GM06990 (cell line): ENCODE measurements around the gene FBXW4.

ENCODE experiments used
- DNase-seq: peaks from one replicate; pipeline ENCODE4 v3.0.0-alpha.2; 2011; ENCODE audit not compliant: insufficient read length; ENCODE audit errors: extremely low read depth
- H3K27me3 ChIP-seq: replicated peaks from 2 replicates; pipeline ENCODE4 v1.6.0; 2011; ENCODE audit warnings: low read length; ENCODE audit not compliant: control insufficient read depth, insufficient read depth
- H3K36me3 ChIP-seq: 2 replicates; pipeline ENCODE4 v1.5.1; 2011; ENCODE audit warnings: low read length; ENCODE audit not compliant: control insufficient read depth, insufficient read depth
- H3K4me3 ChIP-seq: replicated peaks from 2 replicates; pipeline ENCODE4 v1.5.1; 2011; ENCODE audit warnings: low read depth, mild to moderate bottlenecking, control low read depth, low read length
- TF ChIP-seq, protein P1 (sequence below): IDR thresholded peaks from 2 replicates; pipeline ENCODE4 v1.5.1; 2011; ENCODE audit warnings: low read length, control low read depth, mild to moderate bottlenecking, inconsistent platforms; ENCODE audit not compliant: insufficient read depth, poor library complexity, severe bottlenecking

FBXW4 gene

DNA sequence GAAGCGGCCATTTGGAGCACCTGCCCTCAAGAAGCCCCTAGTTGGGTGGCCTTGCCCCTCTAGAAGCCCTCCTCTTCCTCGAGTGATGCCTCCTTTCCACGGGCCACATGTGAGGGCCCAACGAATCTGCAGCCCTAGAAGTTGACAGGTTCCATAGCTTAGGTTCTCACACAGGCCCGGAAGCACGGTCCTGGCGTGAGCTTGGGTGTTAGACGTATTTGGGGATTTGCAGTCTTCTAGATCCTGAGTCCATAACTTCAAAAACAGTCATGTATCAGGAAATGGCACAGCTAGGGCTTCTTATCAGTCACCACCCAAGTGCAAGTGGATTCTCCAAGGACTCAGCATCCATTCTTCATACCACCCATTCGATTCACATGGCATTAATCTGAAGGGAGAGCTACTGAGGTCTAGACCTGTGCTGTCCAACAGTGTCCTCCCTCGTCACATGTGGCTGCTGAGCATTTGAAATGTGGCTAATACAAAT lies 477 bp upstream of the FBXW4 start:
- Histone ChIP-seq H3K36me3 (peaks cover 2% of the 10 kb centered on the region; the same call in 1 of the 2 replicates), H3K4me3 (peak overlapping the region; percentile 98), H3K27me3 (no peaks in the 10 kb centered on the region)
- no peak for DNase-seq
- TF ChIP-seq, protein P1, sequence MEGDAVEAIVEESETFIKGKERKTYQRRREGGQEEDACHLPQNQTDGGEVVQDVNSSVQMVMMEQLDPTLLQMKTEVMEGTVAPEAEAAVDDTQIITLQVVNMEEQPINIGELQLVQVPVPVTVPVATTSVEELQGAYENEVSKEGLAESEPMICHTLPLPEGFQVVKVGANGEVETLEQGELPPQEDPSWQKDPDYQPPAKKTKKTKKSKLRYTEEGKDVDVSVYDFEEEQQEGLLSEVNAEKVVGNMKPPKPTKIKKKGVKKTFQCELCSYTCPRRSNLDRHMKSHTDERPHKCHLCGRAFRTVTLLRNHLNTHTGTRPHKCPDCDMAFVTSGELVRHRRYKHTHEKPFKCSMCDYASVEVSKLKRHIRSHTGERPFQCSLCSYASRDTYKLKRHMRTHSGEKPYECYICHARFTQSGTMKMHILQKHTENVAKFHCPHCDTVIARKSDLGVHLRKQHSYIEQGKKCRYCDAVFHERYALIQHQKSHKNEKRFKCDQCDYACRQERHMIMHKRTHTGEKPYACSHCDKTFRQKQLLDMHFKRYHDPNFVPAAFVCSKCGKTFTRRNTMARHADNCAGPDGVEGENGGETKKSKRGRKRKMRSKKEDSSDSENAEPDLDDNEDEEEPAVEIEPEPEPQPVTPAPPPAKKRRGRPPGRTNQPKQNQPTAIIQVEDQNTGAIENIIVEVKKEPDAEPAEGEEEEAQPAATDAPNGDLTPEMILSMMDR = no peak

DNA sequence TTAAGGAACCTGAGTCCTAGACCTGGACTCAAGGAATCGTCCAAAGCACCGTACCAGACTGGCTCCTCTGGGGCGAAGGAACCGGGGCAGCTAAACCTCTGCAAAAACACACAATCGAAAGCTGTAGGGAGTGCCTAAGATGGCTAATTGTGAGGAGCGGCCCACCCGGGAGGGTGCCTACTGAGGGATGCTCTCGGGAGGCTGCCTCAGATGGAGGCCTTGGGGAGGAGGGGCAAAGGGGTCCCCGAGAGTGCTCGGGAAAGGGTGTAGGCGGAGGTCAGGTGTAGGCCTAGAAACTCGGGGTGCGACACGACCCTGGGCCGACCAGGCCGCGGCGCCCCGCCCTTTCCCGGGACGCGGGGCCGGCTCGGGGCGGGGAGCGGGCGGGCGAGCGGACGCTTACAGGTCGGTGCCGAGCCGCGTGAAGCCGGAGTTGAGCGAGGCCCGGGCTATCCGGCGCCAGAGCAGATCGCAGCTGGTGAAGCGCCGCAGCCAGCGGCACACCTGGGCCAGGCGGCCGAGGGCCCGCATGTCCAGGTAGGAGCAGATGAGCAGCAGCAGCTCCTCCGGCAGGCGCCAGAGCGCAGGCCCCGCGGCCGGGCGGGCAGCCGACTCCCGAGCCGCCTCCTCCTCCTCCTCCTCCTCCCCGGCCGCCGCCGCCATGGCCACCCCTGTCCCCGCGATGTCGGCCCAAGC lies 844 bp downstream of the FBXW4 start:
- H3K27me3 ChIP-seq = no peaks in the 10 kb centered on the region
- H3K36me3 ChIP-seq = peaks cover 2% of the 10 kb centered on the region; the same call in 1 of the 2 replicates
- TF ChIP-seq, protein P1 = no peak
- peak; percentile 88 for DNase-seq
- peak overlapping the region; percentile 98 for H3K4me3 ChIP-seq

DNA sequence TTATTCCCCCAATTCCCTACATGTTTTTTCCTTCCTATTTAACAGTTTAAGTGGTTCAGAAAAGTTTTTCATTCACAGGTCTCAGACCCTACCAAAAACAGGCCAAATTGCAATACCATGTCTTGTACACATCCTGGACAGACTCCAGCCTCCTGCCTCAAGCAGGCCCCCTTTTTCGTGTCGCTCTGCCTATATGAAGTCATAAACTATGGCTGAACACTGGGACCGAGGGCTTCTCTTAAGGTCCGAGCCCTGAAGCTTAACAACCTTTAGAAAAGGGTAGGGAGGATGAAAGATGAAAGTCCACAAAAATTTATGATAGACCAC lies 1.4 kb downstream of the FBXW4 start:
- TF ChIP-seq, protein P1 = no peak
- Histone ChIP-seq H3K36me3 (peaks cover 2% of the 10 kb centered on the region; the same call in 1 of the 2 replicates), H3K4me3 (peak overlapping the region; percentile 98), H3K27me3 (no peaks in the 10 kb centered on the region)
- no peak for DNase-seq

DNA sequence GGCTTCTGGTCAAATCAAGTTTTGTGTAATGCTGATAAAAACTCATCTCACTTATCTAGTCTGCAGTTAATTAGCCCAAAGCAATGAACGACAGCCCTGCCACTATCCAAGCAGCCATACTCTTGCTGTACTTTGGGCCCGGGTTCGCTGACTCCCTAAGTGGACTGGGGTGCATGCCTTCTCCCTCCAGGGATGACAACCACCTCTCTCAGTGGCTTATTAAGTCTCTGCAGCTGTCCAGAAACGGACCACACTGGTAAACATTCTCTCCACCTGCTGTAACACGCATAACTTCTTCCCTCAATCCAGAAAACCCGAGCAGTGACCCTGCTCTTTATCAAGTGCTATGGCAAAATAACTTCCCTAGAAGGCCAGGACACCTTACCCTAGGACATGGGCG lies 3.9 kb downstream of the FBXW4 start:
- Histone ChIP-seq H3K4me3 (no peak overlapping the region), H3K27me3 (no peaks in the 10 kb centered on the region), H3K36me3 (peaks cover 4% of the 10 kb centered on the region; the same call in 1 of the 2 replicates)
- DNase-seq = no peak
- TF ChIP-seq, protein P1 = no peak

DNA sequence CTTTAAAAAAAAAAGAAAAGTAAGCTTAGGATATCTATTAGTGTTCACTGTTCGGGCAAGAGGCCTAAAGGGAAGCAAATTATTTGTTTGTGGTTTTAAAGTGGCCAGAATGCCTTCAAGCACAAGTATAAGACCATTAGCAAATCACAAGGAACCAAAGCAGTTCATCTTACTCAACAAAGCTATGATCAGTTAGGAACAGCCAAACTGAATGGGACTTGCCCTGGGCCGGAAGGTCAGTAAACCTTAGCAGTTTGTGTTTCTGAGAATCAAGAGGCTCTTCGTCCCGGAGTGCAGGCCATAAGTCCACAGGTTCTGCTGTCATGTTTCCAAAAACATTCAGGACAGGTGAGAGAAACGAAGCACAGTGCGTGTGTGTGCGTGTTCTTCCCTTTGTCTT lies 4.5 kb downstream of the FBXW4 start:
- Histone ChIP-seq H3K27me3 (no peaks in the 10 kb centered on the region), H3K4me3 (no peak overlapping the region), H3K36me3 (peaks cover 4% of the 10 kb centered on the region; the same call in 1 of the 2 replicates)
- DNase-seq = no peak
- TF ChIP-seq, protein P1 = no peak

DNA sequence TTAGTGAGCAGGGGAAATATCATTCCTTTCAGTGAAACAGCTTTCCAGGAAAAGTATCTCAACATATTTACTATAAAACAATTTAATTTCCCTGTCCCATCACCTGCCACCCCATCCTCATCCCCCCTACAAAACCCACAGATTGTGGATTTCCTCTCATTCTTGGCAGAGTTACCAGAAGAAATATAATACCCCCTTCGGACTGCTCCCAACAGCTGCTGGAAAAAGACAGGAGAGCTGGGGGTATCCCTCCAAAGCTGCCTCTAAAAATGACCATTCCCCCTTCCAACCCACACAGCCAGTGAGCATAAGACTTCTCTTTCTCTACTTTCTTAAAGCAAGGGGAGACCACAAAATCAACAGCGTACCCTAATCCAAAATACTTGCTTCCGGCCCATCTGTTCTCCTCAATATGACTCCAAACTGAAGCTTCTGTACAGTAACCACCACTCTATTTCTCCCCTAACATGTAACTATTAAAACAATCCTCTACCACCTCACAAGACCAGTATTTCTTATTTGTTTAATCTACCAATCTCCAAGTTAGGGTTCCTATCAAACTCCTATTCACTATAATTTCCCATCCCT lies 7.8 kb downstream of the FBXW4 start:
- TF ChIP-seq, protein P1 = no peak
- H3K4me3 ChIP-seq = no peak overlapping the region
- H3K36me3 ChIP-seq = peaks cover 4% of the 10 kb centered on the region; the same call in 1 of the 2 replicates
- H3K27me3 ChIP-seq = no peaks in the 10 kb centered on the region
- DNase-seq = no peak
